Measurements from ENCODE around the gene BSND.

The BSND gene

GRCh38 chr1:54985556-54985955, 13.2 kb upstream of the BSND start:
- Histone ChIP-seq H3K79me2 (ENCODE audit: insufficient read depth, low read length) (no peaks in the 10 kb centered on the region), H3K27ac (ENCODE audit: low read depth, low read length, poor library complexity, severe bottlenecking) (no peak overlapping the region), H3K36me3 (ENCODE audit: insufficient read depth, low read length) (no peaks in the 10 kb centered on the region), H3K4me3 (ENCODE audit: low read depth, low read length, poor library complexity, severe bottlenecking) (no peak overlapping the region), H3F3A (ENCODE audit: insufficient read depth, low read length) (no peaks in the 10 kb centered on the region), H3K9ac (ENCODE audit: low read length) (no peak overlapping the region), H3K9me2 (ENCODE audit: low read depth, low read length) (no peaks in the 10 kb centered on the region), H4K20me1 (ENCODE audit: insufficient read depth, low read length) (no peaks in the 10 kb centered on the region), H3K9me3 (ENCODE audit: low read length) (no peaks in the 10 kb centered on the region), H2AFZ (ENCODE audit: low read length) (no peak overlapping the region), H3K4me2 (ENCODE audit: low read length) (no peak overlapping the region), H3K4me1 (ENCODE audit: insufficient read depth, low read length, severe bottlenecking) (no peaks in the 10 kb centered on the region), H3K27me3 (ENCODE audit: insufficient read depth, low read length) (no peaks in the 10 kb centered on the region)
- TF ChIP-seq CTCF (IDR thresholded peaks at IDR 0.05; ENCODE audit: low read length) (no peak), EZH2 (IDR thresholded peaks at IDR 0.05; ENCODE audit: borderline replicate concordance, low read length) (no peak)

DNA sequence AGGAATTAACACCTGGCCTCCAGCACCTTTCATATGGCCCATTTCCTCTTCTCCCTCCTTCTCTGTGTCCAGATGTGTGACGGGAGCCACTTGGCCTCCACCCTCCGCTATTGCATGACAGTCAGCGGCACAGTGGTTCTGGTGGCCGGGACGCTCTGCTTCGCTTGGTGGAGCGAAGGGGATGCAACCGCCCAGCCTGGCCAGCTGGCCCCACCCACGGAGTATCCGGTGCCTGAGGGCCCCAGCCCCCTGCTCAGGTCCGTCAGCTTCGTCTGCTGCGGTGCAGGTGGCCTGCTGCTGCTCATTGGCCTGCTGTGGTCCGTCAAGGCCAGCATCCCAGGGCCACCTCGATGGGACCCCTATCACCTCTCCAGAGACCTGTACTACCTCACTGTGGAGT, 12.7 kb upstream of the BSND start:
- Histone ChIP-seq H3K4me1 (ENCODE audit: insufficient read depth, low read length, severe bottlenecking) (no peaks in the 10 kb centered on the region), H2AFZ (ENCODE audit: low read length) (no peak overlapping the region), H3F3A (ENCODE audit: insufficient read depth, low read length) (no peaks in the 10 kb centered on the region), H3K27ac (ENCODE audit: low read depth, low read length, poor library complexity, severe bottlenecking) (no peak overlapping the region), H3K9me3 (ENCODE audit: low read length) (no peaks in the 10 kb centered on the region), H3K79me2 (ENCODE audit: insufficient read depth, low read length) (no peaks in the 10 kb centered on the region), H3K4me2 (ENCODE audit: low read length) (no peak overlapping the region), H4K20me1 (ENCODE audit: insufficient read depth, low read length) (no peaks in the 10 kb centered on the region), H3K9ac (ENCODE audit: low read length) (no peak overlapping the region), H3K36me3 (ENCODE audit: insufficient read depth, low read length) (no peaks in the 10 kb centered on the region), H3K4me3 (ENCODE audit: low read depth, low read length, poor library complexity, severe bottlenecking) (no peak overlapping the region), H3K27me3 (ENCODE audit: insufficient read depth, low read length) (no peaks in the 10 kb centered on the region), H3K9me2 (ENCODE audit: low read depth, low read length) (no peaks in the 10 kb centered on the region)
- no peak for TF ChIP-seq CTCF (IDR thresholded peaks at IDR 0.05; ENCODE audit: low read length)

DNA sequence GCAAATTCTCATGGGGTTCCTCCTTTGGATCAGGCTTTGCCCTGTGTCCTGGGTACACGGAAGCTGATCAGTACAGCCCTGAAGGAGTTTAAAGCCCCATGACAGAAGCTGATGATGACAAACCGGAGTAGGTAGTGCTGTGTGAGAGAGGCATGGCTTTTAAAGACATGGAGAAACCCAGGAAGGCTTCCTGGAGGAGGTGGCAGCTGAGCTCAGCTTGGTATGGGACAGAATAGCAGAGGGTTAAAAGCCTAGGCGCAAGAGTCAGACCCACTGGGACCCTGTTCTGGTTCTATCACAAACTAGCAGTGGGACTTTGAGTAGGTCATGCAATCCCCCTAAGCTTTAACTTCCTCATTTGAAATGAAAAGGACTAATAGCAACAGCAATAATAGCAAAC, 12.2 kb upstream of the BSND start:
- Histone ChIP-seq H3F3A (ENCODE audit: insufficient read depth, low read length) (no peaks in the 10 kb centered on the region), H3K9me3 (ENCODE audit: low read length) (no peaks in the 10 kb centered on the region), H4K20me1 (ENCODE audit: insufficient read depth, low read length) (no peaks in the 10 kb centered on the region), H3K9ac (ENCODE audit: low read length) (no peak overlapping the region), H3K4me2 (ENCODE audit: low read length) (no peak overlapping the region), H2AFZ (ENCODE audit: low read length) (no peak overlapping the region), H3K4me1 (ENCODE audit: insufficient read depth, low read length, severe bottlenecking) (no peaks in the 10 kb centered on the region), H3K36me3 (ENCODE audit: insufficient read depth, low read length) (no peaks in the 10 kb centered on the region), H3K27ac (ENCODE audit: low read depth, low read length, poor library complexity, severe bottlenecking) (no peak overlapping the region), H3K4me3 (ENCODE audit: low read depth, low read length, poor library complexity, severe bottlenecking) (no peak overlapping the region), H3K9me2 (ENCODE audit: low read depth, low read length) (no peaks in the 10 kb centered on the region), H3K27me3 (ENCODE audit: insufficient read depth, low read length) (no peaks in the 10 kb centered on the region), H3K79me2 (ENCODE audit: insufficient read depth, low read length) (no peaks in the 10 kb centered on the region)
- TF ChIP-seq CTCF (IDR thresholded peaks at IDR 0.05; ENCODE audit: low read length) = no peak
- TF ChIP-seq EZH2 (IDR thresholded peaks at IDR 0.05; ENCODE audit: borderline replicate concordance, low read length) = no peak
